Stimulated activated naive CD4-positive, alpha-beta T cell (primary cell): Measurements from ENCODE around the gene DDX18.
"Not testable (repeated sequence)": the region's sequence is repeated elsewhere in the genome, so short reads cannot be mapped to it uniquely, and the experiment has no call there.

Experiments used
- DNase-seq, 6 experiments: peaks; one replicate each; lab custom pipeline; 2025; lab: John Stamatoyannopoulos, UW

DDX18 gene

DNA sequence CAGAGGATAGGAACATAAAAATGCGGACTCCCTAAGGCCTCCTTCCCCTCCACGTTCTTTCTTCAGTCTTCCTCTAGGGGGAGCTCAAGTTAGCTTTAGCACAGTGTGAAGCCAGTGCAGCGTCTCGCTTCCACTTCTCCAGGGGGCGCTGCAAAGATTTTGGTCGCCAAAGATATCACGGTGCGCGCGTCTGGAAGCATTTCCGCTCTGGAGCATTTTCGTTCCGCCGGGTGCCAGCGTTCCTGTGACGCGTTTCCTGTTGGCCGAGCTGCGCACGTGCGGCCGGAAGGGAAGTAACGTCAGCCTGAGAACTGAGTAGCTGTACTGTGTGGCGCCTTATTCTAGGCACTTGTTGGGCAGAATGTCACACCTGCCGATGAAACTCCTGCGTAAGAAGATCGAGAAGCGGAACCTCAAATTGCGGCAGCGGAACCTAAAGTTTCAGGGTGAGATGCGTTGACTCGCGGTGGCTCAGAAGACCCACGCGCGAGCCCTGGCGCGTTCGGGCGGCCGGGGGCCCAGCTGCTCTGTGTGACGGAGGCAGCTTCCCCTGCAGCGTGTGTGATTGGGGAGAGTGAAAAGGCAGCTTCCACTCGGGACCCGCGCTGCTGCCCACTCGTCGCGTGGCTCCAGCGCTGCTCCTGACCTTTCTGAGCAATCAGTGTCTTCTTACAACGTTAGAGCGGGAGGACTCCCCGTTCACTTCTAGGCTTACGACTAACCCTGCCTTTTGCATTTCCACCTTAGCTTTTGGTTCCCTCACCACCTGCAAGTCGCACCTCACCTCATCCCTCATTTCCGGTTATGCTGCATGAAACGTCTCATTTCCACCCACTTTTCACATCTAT, at the start of gene DDX18:
DDX18 (plus strand) TSS at position 275 of the 848 bp plus-strand sequence; CDS start at position 362, 87 bp downstream.
- DNase-seq, result peak; percentile 89 to 98 (median 98)

GRCh38 chr2:117770730-117771129, 43.8 kb upstream of the DDX18 start:
- DNase-seq, result no peak

GRCh38 chr2:117771969-117772630, 42.4 kb upstream of the DDX18 start:
- no peak for DNase-seq

GRCh38 chr2:117774716-117775115, 39.8 kb upstream of the DDX18 start:
- DNase-seq, result no peak

DNA sequence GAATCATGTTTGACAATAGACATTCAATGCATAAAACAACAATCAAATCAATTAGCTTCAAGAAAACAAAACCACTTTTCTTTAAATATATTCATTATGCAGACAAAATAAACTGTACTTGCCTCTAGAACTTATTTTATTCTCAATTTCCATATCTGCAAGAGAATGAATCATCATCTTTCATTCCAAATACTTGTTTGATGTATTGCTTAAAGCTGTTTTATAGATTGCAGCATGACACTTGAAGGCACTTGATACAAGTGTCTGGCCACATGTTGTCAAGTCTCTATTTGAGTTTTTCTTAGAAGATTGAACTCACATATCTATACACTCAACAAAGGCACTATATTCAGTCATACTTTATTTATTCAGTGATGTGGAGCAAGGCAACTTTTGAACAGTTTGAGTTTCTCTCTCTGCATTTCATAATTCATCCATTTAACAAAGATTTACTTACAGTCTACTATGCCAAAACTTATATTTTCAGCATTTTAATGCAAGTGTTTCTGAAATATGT, 38.7 kb upstream of the DDX18 start:
- no peak for DNase-seq

DNA sequence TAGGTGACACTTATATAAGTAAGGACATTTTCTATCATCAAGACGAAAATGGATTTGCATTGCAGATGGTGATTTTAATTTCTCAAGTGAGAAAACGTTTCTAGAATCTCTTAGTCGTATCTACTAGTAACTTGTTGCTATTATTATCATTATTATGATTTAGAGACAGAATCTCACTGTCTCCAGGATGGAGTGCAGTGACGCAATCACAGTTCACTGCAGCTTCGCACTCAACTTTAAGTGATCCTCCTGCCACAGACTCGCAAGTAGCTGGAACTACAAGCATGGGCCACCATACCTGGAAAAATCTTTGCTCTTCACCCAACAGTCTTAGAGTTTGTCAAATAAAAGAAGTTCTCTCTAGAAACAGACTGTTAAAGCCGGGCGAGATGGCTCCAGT, 37.6 kb upstream of the DDX18 start:
- DNase-seq, result no peak

GRCh38 chr2:117785740-117786139, 28.8 kb upstream of the DDX18 start:
- peak in 4 of 6 experiments; percentile 4 to 47 (median 23) for DNase-seq

DNA sequence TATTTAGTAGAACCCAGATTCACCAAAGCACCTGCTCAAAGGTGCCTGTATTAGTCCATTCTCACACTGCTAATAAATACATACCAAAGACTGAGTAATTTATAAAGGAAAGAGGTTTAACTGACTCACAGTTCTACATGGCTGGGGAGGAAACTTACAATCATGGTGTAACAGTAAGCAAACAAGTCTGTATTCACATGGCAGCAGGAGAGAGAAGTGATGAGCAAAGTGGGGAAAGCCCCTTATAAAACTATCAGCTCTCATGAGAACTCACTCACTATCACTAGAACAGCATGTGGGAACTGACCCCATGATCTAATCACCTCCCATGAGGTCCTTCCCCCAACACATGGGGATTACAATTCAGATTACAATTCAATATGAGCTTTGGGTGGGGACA, 28.0 kb upstream of the DDX18 start:
- DNase-seq, result no peak

DNA sequence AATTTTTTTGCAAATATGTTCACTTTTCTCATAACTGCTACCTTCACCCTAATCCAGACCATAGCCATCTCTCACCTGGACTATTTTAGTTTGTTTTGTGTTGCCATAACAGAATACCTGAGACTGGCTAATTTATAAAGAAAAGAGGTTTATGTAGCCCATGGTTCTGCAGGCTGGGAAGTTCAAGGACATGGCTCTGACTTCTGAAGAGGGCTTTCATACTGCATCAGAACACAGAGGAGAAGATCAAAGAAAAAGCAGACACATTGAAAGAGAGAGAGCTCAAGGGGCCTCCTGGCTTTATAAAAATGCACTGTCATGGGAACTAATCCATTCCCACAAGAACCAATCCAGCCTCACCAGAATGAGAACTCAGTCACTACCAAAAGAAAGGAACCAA, 25.0 kb upstream of the DDX18 start:
- no peak for DNase-seq

DNA sequence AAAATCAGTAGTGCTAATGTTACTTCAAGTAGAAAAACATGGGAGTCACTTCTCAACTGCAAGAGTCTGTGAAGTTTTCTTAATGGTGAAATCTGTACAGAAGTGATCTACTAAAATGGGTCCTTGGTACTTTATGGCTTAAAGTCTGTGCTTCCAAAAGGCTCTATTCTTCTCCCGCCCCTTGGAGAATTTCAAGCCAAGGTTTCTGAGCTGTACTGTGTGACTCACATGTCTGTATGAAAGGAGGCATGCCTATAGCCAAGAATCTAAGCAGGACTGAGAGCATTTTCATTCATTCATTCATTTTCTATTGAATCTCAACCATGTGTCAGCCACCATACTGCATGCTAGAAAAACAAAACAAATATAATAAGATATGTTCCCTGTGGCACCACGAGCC, 19.8 kb upstream of the DDX18 start:
- no peak for DNase-seq

DNA sequence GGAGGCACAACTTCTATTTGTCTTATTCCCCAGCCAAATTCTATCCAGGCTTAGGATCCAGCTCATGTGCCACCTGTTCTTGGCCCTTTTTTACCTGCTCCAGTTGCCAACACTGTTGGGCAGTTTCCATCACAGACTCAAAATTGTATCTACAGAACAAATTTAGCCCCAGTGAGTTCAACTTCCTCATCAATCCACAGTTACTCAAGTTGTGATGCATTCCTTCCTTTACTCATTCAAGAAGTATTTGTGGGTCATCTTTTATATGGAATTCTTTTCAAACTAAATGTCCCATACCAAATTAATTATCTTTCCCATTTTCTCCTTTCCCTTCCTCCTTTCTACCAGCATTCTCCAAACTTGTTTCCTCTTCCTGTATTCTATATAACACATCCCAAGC, 12.7 kb upstream of the DDX18 start:
- DNase-seq, result no peak

GRCh38 chr2:117803644-117804325, 10.7 kb upstream of the DDX18 start:
- DNase-seq, result peak; percentile 18 to 61 (median 31)

DNA sequence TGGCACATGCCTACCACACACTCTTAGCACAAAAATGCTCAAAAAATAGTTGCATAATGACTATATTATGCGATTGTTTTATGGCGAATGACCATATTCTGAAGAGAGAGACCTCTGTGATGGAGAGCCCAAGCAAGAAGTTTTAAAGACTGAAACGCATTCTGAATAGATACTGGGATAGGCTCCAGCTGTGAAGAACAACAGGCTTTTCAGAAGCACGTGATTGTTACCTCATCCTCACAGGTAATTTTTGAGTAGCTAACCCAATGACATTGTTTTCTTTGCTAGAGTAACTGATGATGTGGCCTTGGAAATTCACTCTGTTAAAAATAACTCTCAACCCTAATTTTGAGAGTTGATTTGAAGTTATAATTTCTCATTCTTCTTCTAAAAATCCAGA, 2.0 kb upstream of the DDX18 start:
- no peak for DNase-seq

GRCh38 chr2:117815946-117816345, 1.5 kb downstream of the DDX18 start:
- DNase-seq, result no peak

- DNase-seq, result no peak
Observed at GRCh38 chr2:117818921-117819320, 4.4 kb downstream of the DDX18 start.

DNA sequence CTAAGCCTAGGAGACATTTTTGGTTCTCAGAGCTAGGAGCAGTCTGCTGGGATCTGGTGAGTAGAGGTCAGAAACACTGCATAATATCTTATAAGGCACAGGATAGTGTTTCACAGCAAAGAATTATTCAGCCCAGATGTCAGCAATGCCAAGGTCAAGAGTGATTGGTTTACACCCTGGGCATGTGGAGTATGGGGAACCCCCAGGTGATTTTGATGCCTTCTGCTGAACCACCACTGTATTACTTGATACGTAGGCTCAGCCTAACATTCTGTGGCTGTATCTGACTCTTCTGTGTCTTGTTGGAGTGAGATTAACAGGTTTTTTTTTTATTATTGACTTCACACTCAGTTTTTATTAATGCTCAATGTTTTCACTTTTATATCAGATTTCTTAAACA, 6.0 kb downstream of the DDX18 start:
- DNase-seq, result no peak

- DNase-seq, result no peak
Observed at GRCh38 chr2:117825437-117825836, 10.9 kb downstream of the DDX18 start.

- DNase-seq, result not testable (repeated sequence)
Observed at GRCh38 chr2:117827464-117827863, 13.0 kb downstream of the DDX18 start.

DNA sequence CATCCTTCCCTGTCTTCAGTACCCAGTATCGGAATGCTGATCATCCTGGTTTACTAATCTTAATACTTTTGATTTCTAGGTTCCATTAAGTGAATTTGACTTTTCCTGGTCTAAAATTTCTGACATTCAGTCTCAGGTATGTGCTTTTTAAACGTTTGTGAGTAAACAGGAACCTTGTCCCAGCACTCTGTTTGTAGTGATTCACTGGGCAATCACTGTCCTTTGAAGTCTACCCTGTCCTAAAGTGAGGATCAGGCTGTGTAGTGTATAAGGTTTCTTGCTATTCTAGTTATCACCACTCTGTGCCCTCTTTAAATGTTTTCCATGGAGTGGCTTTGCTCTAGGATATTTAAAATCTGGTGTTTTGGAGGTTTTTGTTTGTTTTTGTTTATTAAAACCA, 14.4 kb downstream of the DDX18 start:
- no peak for DNase-seq

- DNase-seq, result no peak
Observed at GRCh38 chr2:117832332-117832731, 17.8 kb downstream of the DDX18 start.

- DNase-seq, result no peak
Observed at GRCh38 chr2:117832905-117833613, 18.6 kb downstream of the DDX18 start.

DNA sequence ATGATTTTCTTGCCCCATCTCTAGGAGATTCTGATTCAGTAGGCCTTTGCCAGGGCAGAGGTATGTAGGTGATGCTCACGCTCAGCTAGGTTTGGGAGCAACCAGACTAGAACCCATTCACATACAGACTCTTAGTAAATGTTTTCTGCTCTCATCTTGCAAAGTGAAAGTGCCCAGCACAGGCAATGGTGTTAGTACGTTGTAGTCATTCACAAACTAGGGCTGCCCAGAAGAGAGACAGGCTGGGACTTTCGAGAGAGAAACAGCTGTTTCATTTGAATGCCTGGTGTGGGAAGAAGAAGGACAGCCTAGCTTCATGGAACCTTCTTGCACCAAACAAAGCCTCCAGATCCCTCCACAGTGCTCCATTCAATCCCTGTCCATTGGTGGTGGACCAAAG, 19.4 kb downstream of the DDX18 start:
- DNase-seq, result no peak
